Measurements from ENCODE around the gene OR2A12.
"Not testable (repeated sequence)": the region's sequence is repeated elsewhere in the genome, so short reads cannot be mapped to it uniquely, and the experiment has no call there.

Gene OR2A12

GRCh38 chr7:144085978-144086377, at the start of gene OR2A12:
OR2A12 (plus strand) TSS chr7:144086278; CDS start chr7:144095108, 8,830 bp downstream.
- Histone ChIP-seq H3K4me1 (ENCODE audit: insufficient read depth, low read length) (no peaks in the 10 kb centered on the region), H3K9ac (ENCODE audit: low read depth, low read length) (no peak within 1 kb of the TSS), H3K9me3 (ENCODE audit: control insufficient read depth, insufficient read depth, low read length) (no peaks in the 10 kb centered on the region), H3K36me3 (ENCODE audit: insufficient read depth, low read length) (no peaks in the 10 kb centered on the region)

DNA sequence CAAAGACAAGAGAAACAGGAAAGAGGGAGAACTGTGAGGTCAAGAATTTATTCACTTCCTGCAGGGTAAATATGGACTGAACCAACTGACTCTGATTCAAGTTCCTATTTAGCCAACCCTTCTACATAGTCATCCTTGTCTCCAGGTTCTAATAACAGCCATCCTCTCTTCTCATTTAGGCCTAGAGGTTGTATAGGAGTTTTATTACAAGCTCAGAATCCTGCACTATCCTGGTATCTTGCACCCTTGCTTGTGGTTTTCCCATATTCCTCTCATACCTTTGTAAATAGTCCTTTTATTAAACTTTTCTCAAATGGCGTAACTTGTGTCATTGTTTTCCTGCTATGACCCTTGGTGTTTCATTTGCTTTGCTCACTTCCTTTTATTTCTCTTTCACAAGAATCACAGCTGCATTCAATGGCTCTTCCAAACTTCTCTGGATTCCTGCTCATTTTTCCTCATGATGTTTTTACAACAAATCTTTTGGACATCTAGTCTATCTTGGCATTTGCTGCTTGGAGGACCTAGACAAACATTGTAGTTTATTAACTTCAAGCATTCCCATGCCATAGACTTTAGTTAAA, 49.7 kb upstream of the OR2A12 start:
- no peaks in the 10 kb centered on the region for H3K36me3 ChIP-seq (ENCODE audit: insufficient read depth, low read length)

DNA sequence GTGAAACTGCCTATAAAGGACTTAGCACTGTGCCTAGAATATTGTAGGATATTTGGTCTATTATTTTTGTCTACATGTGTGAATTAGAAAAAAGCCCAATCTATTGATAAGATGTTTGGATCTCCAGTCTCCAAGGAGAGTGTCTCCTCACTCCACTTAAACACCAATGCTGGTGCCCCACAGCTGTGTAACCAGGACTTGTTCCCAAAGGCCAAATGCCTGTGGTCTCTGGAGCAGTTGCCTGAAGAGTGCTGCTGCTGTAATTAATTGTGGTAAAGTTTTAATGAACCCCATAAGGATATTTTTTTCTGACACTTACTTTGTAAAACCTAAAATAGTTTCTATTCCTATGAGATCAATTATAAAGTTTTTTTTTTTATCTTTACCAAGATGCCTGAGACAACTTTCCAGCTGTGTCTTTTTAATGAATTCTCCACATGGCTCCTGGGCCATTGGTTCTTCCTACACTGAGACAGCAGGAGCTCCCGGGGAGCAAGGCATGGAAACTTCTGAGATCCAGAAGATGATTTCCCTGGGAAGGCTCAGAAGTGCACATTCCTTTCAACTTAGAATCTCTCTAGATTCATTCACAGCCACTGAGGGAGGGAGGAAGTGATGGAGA, 48.6 kb upstream of the OR2A12 start:
- Histone ChIP-seq H3K4me1 (ENCODE audit: insufficient read depth, low read length) (no peaks in the 10 kb centered on the region), H3K9me3 (ENCODE audit: control insufficient read depth, insufficient read depth, low read length) (no peaks in the 10 kb centered on the region), H3K9ac (ENCODE audit: low read depth, low read length) (no peak overlapping the region), H3K36me3 (ENCODE audit: insufficient read depth, low read length) (no peaks in the 10 kb centered on the region)

More for the DNA sequence above, 49.7 kb upstream of the OR2A12 start:
- Histone ChIP-seq H3K9me3 (ENCODE audit: control insufficient read depth, insufficient read depth, low read length) (no peaks in the 10 kb centered on the region), H3K4me1 (ENCODE audit: insufficient read depth, low read length) (no peaks in the 10 kb centered on the region), H3K9ac (ENCODE audit: low read depth, low read length) (no peak overlapping the region)

- Histone ChIP-seq H3K9me3 (ENCODE audit: control insufficient read depth, insufficient read depth, low read length) (no peaks in the 10 kb centered on the region), H3K9ac (ENCODE audit: low read depth, low read length) (no peak overlapping the region), H3K4me1 (ENCODE audit: insufficient read depth, low read length) (no peaks in the 10 kb centered on the region), H3K36me3 (ENCODE audit: insufficient read depth, low read length) (no peaks in the 10 kb centered on the region)
Measured at GRCh38 chr7:144038887-144039286, 47.2 kb upstream of the OR2A12 start.

DNA sequence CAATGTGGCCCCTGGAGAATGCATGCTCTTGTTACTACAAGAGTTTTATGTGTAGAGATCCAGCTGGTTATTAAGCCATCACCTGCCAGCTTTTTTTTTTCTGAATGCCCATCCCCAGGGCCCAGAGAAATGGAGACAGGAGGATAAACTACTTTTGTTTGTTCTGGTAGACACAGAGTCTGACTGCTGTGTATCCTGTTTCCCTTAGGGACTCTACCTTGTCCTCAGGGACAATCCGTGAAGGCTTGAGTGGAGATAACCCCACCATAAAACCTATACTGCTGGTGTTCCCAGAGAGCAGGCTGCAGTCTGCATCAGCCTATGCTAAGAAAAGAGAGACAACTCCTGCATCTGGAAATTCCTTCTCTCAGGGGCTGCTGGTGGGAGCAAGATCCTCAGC, 37.4 kb upstream of the OR2A12 start, which contains the start of gene OR2A5:
OR2A5 (plus strand) TSS at position 301 of the 400 bp plus-strand sequence. CDS start 1,454 bp downstream, outside the sequence.
- Histone ChIP-seq H3K9me3 (ENCODE audit: control insufficient read depth, insufficient read depth, low read length) (no peaks in the 10 kb centered on the region), H3K9ac (ENCODE audit: low read depth, low read length) (no peak within 1 kb of the TSS), H3K4me1 (ENCODE audit: insufficient read depth, low read length) (no peaks in the 10 kb centered on the region), H3K36me3 (ENCODE audit: insufficient read depth, low read length) (no peaks in the 10 kb centered on the region)

DNA sequence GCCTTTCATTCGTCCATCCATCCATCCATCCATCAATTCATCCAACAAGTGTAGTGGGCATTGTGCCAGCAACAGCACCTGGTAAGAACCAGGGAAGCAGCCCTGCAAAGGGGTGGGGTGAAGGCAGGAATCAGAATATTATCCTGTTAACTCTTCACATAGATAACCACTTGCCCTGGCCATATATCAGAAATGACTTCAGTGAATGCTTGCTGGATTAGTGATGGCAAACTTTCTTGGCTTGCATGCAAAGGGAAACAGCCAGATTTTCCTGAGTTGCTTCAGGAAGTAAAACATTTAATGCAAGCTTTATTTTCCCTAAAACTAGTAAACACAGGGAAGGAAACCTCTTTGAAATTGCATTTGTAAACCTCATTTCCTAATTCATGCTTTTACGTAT, 36.6 kb upstream of the OR2A12 start:
- Histone ChIP-seq H3K4me1 (ENCODE audit: insufficient read depth, low read length) (no peaks in the 10 kb centered on the region), H3K36me3 (ENCODE audit: insufficient read depth, low read length) (no peaks in the 10 kb centered on the region), H3K9me3 (ENCODE audit: control insufficient read depth, insufficient read depth, low read length) (no peaks in the 10 kb centered on the region), H3K9ac (ENCODE audit: low read depth, low read length) (no peak overlapping the region)

GRCh38 chr7:144050093-144050492, 36.0 kb upstream of the OR2A12 start:
- no peaks in the 10 kb centered on the region for H3K4me1 ChIP-seq (ENCODE audit: insufficient read depth, low read length)
- no peaks in the 10 kb centered on the region for H3K9me3 ChIP-seq (ENCODE audit: control insufficient read depth, insufficient read depth, low read length)
- no peaks in the 10 kb centered on the region for H3K36me3 ChIP-seq (ENCODE audit: insufficient read depth, low read length)
- no peak overlapping the region for H3K9ac ChIP-seq (ENCODE audit: low read depth, low read length)

GRCh38 chr7:144050884-144051283, 35.2 kb upstream of the OR2A12 start:
- not testable (repeated sequence) for H3K9me3 ChIP-seq (ENCODE audit: control insufficient read depth, insufficient read depth, low read length); H3K4me1 ChIP-seq (ENCODE audit: insufficient read depth, low read length); H3K9ac ChIP-seq (ENCODE audit: low read depth, low read length); H3K36me3 ChIP-seq (ENCODE audit: insufficient read depth, low read length)

- Histone ChIP-seq H3K9me3 (ENCODE audit: control insufficient read depth, insufficient read depth, low read length) (no peaks in the 10 kb centered on the region), H3K36me3 (ENCODE audit: insufficient read depth, low read length) (no peaks in the 10 kb centered on the region), H3K4me1 (ENCODE audit: insufficient read depth, low read length) (no peaks in the 10 kb centered on the region), H3K9ac (ENCODE audit: low read depth, low read length) (no peak overlapping the region)
Measured at GRCh38 chr7:144057954-144058353, 28.1 kb upstream of the OR2A12 start.

DNA sequence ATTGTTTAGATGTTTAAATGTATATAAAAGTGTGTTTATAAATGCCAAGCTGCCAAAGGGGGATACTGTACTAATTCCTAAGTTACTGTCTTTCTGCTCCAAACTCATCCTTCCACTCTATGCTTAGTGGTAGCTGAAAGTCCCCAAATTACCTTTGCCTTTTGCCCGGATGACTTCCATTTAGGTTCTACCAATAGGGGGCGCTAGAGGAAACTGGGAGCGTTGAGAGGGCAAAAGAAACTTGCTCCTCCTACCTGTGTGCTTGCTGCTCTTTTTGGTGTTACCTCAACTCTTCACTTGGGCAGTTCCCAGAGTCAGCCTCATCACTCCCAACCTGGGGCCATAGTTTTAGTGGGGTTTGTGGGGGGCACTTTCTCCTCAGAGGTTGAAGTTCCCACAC, 22.4 kb upstream of the OR2A12 start:
- no peak overlapping the region for H3K9ac ChIP-seq (ENCODE audit: low read depth, low read length)
- H3K36me3 ChIP-seq (ENCODE audit: insufficient read depth, low read length) = no peaks in the 10 kb centered on the region
- H3K4me1 ChIP-seq (ENCODE audit: insufficient read depth, low read length) = no peaks in the 10 kb centered on the region

DNA sequence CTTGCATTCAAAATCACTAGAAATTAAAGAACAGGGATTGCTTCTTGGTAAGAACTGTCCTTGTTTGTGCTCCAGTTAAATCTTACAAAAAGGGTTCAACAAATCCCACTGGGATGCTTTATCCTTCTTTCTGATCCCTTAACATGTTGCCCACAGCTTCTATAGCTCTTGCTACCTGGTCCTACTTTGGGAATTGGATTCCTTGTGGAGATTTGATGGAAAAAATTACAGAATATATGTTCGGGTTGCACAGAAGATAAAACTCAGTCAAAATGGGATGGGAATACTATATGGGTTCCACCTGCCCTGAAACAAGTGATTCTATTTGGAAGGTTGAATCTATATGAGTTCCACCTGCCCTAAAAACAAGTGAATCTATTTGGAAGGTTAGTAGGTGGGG, 16.6 kb upstream of the OR2A12 start, which contains the start of gene OR2A25:
OR2A25 (plus strand) TSS at position 301 of the 400 bp plus-strand sequence. CDS start 4,409 bp downstream, outside the sequence.
- no peaks in the 10 kb centered on the region for H3K36me3 ChIP-seq (ENCODE audit: insufficient read depth, low read length)
- H3K9ac ChIP-seq (ENCODE audit: low read depth, low read length) = no peak within 1 kb of the TSS
- no peaks in the 10 kb centered on the region for H3K4me1 ChIP-seq (ENCODE audit: insufficient read depth, low read length)
- H3K9me3 ChIP-seq (ENCODE audit: control insufficient read depth, insufficient read depth, low read length) = no peaks in the 10 kb centered on the region

More for the DNA sequence above, 22.4 kb upstream of the OR2A12 start:
- no peaks in the 10 kb centered on the region for H3K9me3 ChIP-seq (ENCODE audit: control insufficient read depth, insufficient read depth, low read length)

GRCh38 chr7:144069953-144070352, 16.1 kb upstream of the OR2A12 start:
- H3K4me1 ChIP-seq (ENCODE audit: insufficient read depth, low read length) = no peaks in the 10 kb centered on the region
- H3K9ac ChIP-seq (ENCODE audit: low read depth, low read length) = no peak overlapping the region
- no peaks in the 10 kb centered on the region for H3K9me3 ChIP-seq (ENCODE audit: control insufficient read depth, insufficient read depth, low read length)
- H3K36me3 ChIP-seq (ENCODE audit: insufficient read depth, low read length) = no peaks in the 10 kb centered on the region

DNA sequence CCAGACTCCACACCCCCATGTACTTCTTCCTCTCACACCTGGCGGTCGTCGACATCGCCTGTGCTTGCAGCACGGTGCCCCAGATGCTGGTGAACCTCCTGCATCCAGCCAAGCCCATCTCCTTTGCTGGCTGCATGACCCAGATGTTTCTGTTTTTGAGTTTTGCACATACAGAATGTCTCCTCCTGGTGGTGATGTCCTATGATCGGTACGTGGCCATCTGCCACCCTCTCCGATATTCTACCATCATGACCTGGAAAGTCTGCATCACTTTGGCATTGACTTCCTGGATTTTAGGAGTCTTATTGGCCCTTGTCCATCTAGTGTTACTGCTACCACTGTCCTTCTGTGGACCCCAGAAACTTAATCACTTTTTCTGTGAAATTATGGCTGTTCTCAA, 11.7 kb upstream of the OR2A12 start:
- no peak overlapping the region for H3K9ac ChIP-seq (ENCODE audit: low read depth, low read length)
- no peaks in the 10 kb centered on the region for H3K4me1 ChIP-seq (ENCODE audit: insufficient read depth, low read length)
- H3K36me3 ChIP-seq (ENCODE audit: insufficient read depth, low read length) = no peaks in the 10 kb centered on the region
- H3K9me3 ChIP-seq (ENCODE audit: control insufficient read depth, insufficient read depth, low read length) = no peaks in the 10 kb centered on the region

- no peaks in the 10 kb centered on the region for H3K4me1 ChIP-seq (ENCODE audit: insufficient read depth, low read length)
- no peak overlapping the region for H3K9ac ChIP-seq (ENCODE audit: low read depth, low read length)
- no peaks in the 10 kb centered on the region for H3K9me3 ChIP-seq (ENCODE audit: control insufficient read depth, insufficient read depth, low read length)
- no peaks in the 10 kb centered on the region for H3K36me3 ChIP-seq (ENCODE audit: insufficient read depth, low read length)
Measured at GRCh38 chr7:144086730-144087129, 652 bp downstream of the OR2A12 start.

DNA sequence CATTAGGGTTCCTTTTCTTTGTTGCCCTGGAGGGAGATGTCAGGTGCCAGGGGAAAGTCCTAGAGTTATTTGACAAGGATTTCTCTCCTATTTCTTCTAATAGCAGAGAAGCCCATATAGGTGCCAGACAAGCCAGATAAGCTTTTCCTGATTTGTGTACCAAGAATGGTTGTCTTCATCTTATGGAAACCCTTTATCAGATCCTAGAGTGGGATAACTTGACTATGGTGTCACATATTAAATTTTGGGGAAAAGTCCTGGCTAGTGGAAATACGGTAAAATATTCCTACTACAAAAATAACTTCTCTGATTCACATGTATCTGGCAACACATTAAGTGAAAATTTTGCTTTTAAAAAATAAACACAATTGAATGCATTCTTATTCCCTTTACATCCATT, 1.2 kb downstream of the OR2A12 start:
- Histone ChIP-seq H3K9me3 (ENCODE audit: control insufficient read depth, insufficient read depth, low read length) (no peaks in the 10 kb centered on the region), H3K36me3 (ENCODE audit: insufficient read depth, low read length) (no peaks in the 10 kb centered on the region), H3K9ac (ENCODE audit: low read depth, low read length) (no peak overlapping the region), H3K4me1 (ENCODE audit: insufficient read depth, low read length) (no peaks in the 10 kb centered on the region)

Data from ES-I3 (cell line).